Upper lobe of left lung (tissue), 6 donors: ENCODE measurements around the gene PSME4. TPM values are rescaled to one million over a fixed set of nuclear protein-coding genes. Genes with fewer than 3 reads are reported as not detected.
"Not testable (repeated sequence)": the region's sequence is repeated elsewhere in the genome, so short reads cannot be mapped to it uniquely, and the experiment has no call there.

Source experiments
- ATAC-seq, 2 donors: fragments of 200-7000 bp; cut with Tn5 transposase; one replicate each; pipeline ENCODE4 v1.9.1; 2022; ENCODE audit warnings: mild to moderate bottlenecking in 2 of 2, moderate library complexity in 2 of 2; ENCODE audit not compliant: low FRiP score in 2 of 2
- DNase-seq, 2 donors: peaks; one replicate each; pipeline ENCODE4 v3.0.0-alpha.2; 2019 to 2020
- H3K27ac ChIP-seq, 4 donors: fragments of 200-600 bp; sonication (generic); one replicate each; pipeline ENCODE4 v1.5.1; 2016 to 2019
- H3K27me3 ChIP-seq, 4 donors: fragments of 200-600 bp; sonication (generic); one replicate each; pipeline ENCODE4 v1.5.1; 2017 to 2019
- H3K36me3 ChIP-seq, 4 donors: fragments of 200-600 bp; sonication (generic); one replicate each; pipeline ENCODE4 v1.5.1; 2016 to 2019
- H3K4me1 ChIP-seq, 4 donors: fragments of 200-600 bp; sonication (generic); one replicate each; pipeline ENCODE4 v1.5.1; 2018 to 2019
- H3K4me3 ChIP-seq, 4 donors: fragments of 200-600 bp; sonication (generic); one replicate each; pipeline ENCODE4 v1.5.1; 2017 to 2019; ENCODE audit warnings: mild to moderate bottlenecking in 2 of 4, moderate library complexity in 1 of 4
- H3K9me3 ChIP-seq, 4 donors: fragments of 200-600 bp; sonication (generic); one replicate each; pipeline ENCODE4 v1.5.1; 2018 to 2019
- CTCF ChIP-seq, 6 experiments: fragments of 450-650 bp in 4 of 6; fragments of 200-600 bp in 2 of 6; sonication (generic) in 2 of 6; IDR thresholded peaks; one replicate each; pipeline ENCODE4 v1.5.1; 2016 to 2019; ENCODE audit warnings: antibody characterized with exemption in 6 of 6
- EP300 ChIP-seq, 4 donors: sonication (generic); formaldehyde crosslinking; IDR thresholded peaks; one replicate each; pipeline ENCODE4 v1.5.1; 2017; ENCODE audit warnings: antibody characterized with exemption in 4 of 4, control low read depth in 2 of 4
- POLR2A ChIP-seq, 4 donors: fragments of 450-650 bp; IDR thresholded peaks; one replicate each; pipeline ENCODE4 v1.5.1; 2016 to 2017; ENCODE audit warnings: antibody characterized with exemption in 4 of 4, mild to moderate bottlenecking in 2 of 4
- POLR2AphosphoS5 ChIP-seq, 2 donors: sonication (generic); formaldehyde crosslinking; IDR thresholded peaks; one replicate each; pipeline ENCODE4 v1.5.1; 2017; ENCODE audit warnings: antibody characterized with exemption in 2 of 2
- WGBS, 2 donors: methylation state at CpG; one replicate each; pipeline ENCODE4 v1.1.5; 2017 to 2018; 5-methylcytosine and 5-hydroxymethylcytosine counted together
- total RNA-seq, 6 donors: library from RNA; depleted of rRNA in 4 of 6; stranded (reverse); fragments of >200 nt in 4 of 6; gene quantifications; one replicate each; pipeline versions ENCODE4 v1.1.0 to v1.2.1, GENCODE V29; 2016 to 2021
- donor health status: DM: no; HTN: no; CAD: no; lungs with moderate emphysema.
- donor health status: DM: no; HTN: yes; CAD: no; lungs with severe emphysema.

PSME4 gene
- total RNA-seq, 6 donors from 2014 or later, result 39.3 to 80.7 (median 65.1) TPM

- Histone ChIP-seq H3K36me3 (peaks cover 0 to under 1% (median 0%) of the 10 kb centered on the region in 4 donors), H3K27me3 (no peaks in the 10 kb centered on the region), H3K27ac (peak overlapping the region in 1 of 4 donors; percentile 0), H3K4me1 (no peaks in the 10 kb centered on the region), H3K4me3 (no peak overlapping the region), H3K9me3 (no peaks in the 10 kb centered on the region)
- TF ChIP-seq EP300 (IDR thresholded peaks at IDR 0.05), result no peak
- TF ChIP-seq CTCF (IDR thresholded peaks at IDR 0.05), result no peak
- TF ChIP-seq POLR2AphosphoS5 (IDR thresholded peaks at IDR 0.05), result no peak
- TF ChIP-seq POLR2A (IDR thresholded peaks at IDR 0.05), result no peak
- 63 to 64% methylated on average over 1 of the region's 1 CpG for WGBS, 2 donors
- DNase-seq (no peak), ATAC-seq (no peak)
Measured at GRCh38 chr2:53826030-53826410, 144.8 kb downstream of the PSME4 start.

GRCh38 chr2:53823639-53824038 lies 147.2 kb downstream of the PSME4 start:
- H3K27ac ChIP-seq, H3K9me3 ChIP-seq, ATAC-seq, DNase-seq, H3K27me3 ChIP-seq, H3K4me3 ChIP-seq, H3K4me1 ChIP-seq: not testable (repeated sequence)
- TF ChIP-seq CTCF (IDR thresholded peaks at IDR 0.05), result peak in 1 of 6 experiments; percentile 15
- 85 to 90% methylated on average over 9 of the region's 9 CpGs for WGBS, 2 donors
- H3K36me3 ChIP-seq, result peaks cover 6 to 13% (median 8%) of the 10 kb centered on the region in 4 donors

- Histone ChIP-seq H3K4me3 (no peak overlapping the region), H3K9me3 (no peaks in the 10 kb centered on the region), H3K27ac (no peak overlapping the region), H3K27me3 (no peaks in the 10 kb centered on the region), H3K4me1 (no peaks in the 10 kb centered on the region), H3K36me3 (peaks cover 6 to 31% (median 21%) of the 10 kb centered on the region in 4 donors)
- ATAC-seq (no peak), DNase-seq (no peak)
- WGBS, 2 donors, result 89 to 90% methylated on average over 6 of the region's 6 CpGs
- TF ChIP-seq EP300 (IDR thresholded peaks at IDR 0.05) (no peak), CTCF (IDR thresholded peaks at IDR 0.05) (no peak), POLR2A (IDR thresholded peaks at IDR 0.05) (no peak), POLR2AphosphoS5 (IDR thresholded peaks at IDR 0.05) (no peak)
Measured at GRCh38 chr2:53821810-53822209, 149.0 kb downstream of the PSME4 start.

GRCh38 chr2:53820711-53821110 lies 150.1 kb downstream of the PSME4 start:
- WGBS, 2 donors, result 84 to 86% methylated on average over 4 of the region's 4 CpGs
- TF ChIP-seq EP300 (IDR thresholded peaks at IDR 0.05), result no peak
- no peak for TF ChIP-seq CTCF (IDR thresholded peaks at IDR 0.05)
- TF ChIP-seq POLR2AphosphoS5 (IDR thresholded peaks at IDR 0.05), result no peak
- no peak for TF ChIP-seq POLR2A (IDR thresholded peaks at IDR 0.05)
- DNase-seq, result no peak
- Histone ChIP-seq H3K9me3 (no peaks in the 10 kb centered on the region), H3K4me3 (no peak overlapping the region), H3K27me3 (no peaks in the 10 kb centered on the region), H3K27ac (no peak overlapping the region), H3K36me3 (peaks cover 6 to 42% (median 31%) of the 10 kb centered on the region in 4 donors), H3K4me1 (no peaks in the 10 kb centered on the region)
- ATAC-seq, result peak in 1 of 2 donors; percentile 49

- TF ChIP-seq CTCF (IDR thresholded peaks at IDR 0.05) (no peak), EP300 (IDR thresholded peaks at IDR 0.05) (no peak), POLR2A (IDR thresholded peaks at IDR 0.05) (no peak), POLR2AphosphoS5 (IDR thresholded peaks at IDR 0.05) (no peak)
- Histone ChIP-seq H3K27me3 (no peaks in the 10 kb centered on the region), H3K9me3 (no peaks in the 10 kb centered on the region), H3K27ac (no peak overlapping the region), H3K4me1 (no peaks in the 10 kb centered on the region), H3K4me3 (no peak overlapping the region), H3K36me3 (peaks cover 6 to 48% (median 32%) of the 10 kb centered on the region in 4 donors)
- no peak for ATAC-seq
- WGBS, 2 donors, result 92% methylated on average over 9 of the region's 9 CpGs
- no peak for DNase-seq
Measured at GRCh38 chr2:53820048-53820447, 150.7 kb downstream of the PSME4 start.
